GM12872 (cell line): ENCODE results near the gene ESPN.

Experiments
- TF ChIP-seq, protein P1 (sequence below): IDR thresholded peaks from 3 replicates; pipeline ENCODE4 v1.5.1; 2011; ENCODE audit warnings: low read depth, mild to moderate bottlenecking, low read length, moderate library complexity; ENCODE audit not compliant: insufficient read depth

Gene ESPN

DNA sequence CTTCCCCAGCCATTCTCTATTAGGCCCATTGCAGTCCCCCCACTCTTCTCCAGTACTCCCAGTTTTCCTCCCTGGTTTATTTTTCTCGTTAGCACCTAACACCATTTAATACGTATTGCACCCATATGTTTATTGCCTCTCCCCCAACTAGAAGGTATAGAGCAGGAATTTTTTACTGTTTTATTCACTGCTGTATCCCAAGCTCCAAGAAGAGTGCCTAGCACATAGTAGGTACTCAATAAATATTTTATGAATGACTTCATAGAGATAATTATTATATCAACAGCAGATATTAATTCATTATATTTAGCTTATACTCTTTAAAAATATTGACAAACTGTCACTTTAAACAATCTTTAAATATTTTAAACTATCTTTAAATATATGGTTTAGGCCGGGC is 25.3 kb upstream of the ESPN start:
- TF ChIP-seq, protein P1, sequence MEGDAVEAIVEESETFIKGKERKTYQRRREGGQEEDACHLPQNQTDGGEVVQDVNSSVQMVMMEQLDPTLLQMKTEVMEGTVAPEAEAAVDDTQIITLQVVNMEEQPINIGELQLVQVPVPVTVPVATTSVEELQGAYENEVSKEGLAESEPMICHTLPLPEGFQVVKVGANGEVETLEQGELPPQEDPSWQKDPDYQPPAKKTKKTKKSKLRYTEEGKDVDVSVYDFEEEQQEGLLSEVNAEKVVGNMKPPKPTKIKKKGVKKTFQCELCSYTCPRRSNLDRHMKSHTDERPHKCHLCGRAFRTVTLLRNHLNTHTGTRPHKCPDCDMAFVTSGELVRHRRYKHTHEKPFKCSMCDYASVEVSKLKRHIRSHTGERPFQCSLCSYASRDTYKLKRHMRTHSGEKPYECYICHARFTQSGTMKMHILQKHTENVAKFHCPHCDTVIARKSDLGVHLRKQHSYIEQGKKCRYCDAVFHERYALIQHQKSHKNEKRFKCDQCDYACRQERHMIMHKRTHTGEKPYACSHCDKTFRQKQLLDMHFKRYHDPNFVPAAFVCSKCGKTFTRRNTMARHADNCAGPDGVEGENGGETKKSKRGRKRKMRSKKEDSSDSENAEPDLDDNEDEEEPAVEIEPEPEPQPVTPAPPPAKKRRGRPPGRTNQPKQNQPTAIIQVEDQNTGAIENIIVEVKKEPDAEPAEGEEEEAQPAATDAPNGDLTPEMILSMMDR = no peak

DNA sequence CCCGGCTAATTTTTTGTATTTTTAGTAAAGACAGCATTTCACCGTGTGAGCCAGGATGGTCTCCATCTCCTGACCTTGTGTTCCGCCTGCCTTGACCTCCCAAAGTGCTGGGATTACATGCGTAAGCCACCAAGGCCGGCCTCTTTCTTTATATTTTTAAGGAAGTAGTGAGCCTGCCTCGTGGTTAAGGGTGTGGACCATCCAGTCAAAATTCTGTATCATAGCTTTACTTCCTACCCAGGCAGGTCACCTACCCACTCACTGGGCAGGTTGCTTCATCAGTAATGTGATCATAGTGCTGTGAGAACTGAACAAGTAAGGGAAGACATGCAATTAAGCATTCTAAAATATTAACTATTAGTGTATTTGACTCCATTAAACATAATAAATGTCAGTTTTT is 22.9 kb upstream of the ESPN start:
- TF ChIP-seq, protein P1 = no peak

DNA sequence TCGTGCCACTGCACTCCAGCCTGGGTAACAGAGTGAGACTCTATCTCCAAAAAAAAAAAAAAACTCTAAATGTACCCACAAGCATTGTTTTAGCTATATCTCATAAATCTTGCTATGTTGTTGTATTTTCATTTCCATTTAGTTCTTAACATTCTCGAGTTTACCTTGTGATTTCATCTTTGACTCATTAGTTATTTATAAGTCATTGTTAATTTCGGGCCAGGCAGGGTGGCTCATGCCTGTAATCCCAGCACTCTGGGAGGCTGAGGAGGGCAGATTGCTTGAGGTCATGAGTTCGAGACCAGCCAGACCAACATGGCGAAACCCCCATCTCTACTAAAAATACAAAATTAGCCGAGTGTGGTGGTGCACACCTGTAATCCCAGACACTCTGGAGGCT is 16.6 kb upstream of the ESPN start:
- TF ChIP-seq, protein P1 = no peak

DNA sequence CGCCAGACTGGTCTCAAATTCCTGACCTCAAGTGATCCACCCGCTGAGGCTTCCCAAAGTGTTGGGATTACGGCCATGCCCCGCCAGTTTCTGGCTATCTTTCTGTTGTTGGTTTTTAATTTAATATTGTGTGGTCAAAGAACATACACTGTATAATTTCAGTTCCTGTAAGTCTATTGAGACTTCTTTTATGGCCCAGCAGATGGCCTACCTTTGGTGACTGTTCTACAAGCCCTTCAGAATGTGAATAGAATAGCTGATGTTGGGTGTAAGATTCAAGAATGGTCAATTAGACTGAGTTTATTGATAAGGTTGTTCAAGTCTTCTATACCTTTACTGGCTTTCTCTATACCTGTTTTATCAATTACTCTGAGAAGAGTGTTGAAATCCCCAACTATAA is 15.5 kb upstream of the ESPN start:
- TF ChIP-seq, protein P1 = no peak

DNA sequence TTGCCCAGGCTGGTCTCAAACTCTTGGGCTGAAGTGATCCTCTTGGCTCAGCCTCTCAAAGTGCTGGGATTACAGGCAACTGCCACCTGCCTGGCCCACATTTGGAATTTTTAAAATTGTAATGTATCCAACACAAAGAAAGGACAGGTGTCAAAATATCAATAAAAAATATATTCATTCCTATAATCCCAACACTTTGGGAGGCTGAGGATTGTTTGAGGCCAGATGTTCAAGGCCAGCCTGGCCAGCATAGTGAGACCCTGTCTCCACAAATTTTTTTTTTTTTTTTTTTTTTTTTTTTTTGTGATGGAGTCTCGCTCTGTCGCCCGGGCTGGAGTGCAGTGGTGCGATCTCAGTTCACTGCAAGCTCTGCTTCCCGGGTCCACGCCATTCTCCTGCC is 14.8 kb upstream of the ESPN start:
- TF ChIP-seq, protein P1 = no peak

DNA sequence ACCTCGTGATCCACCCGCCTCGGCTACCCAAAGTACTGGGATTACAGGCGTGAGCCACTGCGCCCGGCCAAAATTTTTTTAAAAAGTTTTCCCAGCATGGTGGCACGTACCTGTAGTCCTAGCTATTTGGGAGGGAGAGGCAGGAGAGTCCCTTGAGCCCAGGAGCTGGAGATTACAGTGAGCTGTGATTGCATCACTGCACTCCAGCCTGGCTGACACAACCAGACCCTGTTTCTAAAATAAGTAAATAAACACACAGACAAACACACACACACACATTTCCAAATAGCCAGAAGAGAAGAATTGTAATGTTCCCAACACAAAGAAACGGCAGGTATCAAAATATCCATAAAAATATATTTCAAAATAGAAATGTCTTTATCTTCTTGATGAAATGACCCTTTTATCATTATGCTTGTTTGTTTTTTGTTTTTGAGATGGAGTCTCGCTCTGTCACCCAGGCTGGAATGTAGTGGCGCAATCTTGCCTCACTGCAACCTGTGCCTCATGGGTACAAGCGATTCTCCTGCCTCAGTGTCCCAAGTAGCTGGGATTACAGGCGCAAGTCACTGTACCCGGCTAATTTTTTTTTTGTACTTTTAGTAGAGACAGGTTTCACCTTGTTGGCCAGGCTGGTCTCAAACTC is 14.2 kb upstream of the ESPN start:
- TF ChIP-seq, protein P1 = no peak

DNA sequence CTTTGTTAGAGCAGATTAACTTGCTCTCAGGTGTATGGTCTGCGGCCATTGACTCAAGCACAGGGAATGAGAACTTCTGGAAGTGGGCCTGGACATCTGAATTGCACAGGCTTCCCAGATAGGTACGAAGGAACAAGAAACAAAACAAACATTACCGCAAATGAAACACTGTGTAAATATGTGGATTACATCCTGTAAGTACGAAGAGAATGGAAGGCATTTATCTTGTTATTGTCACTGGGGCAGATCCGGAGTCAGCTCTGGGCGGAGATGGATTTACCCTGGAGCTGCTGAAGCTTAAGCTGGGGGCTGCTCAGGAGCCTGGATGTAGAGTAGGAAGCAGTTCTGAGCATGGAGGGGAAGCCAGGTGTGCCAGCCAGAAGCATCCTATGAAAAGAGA is 11.7 kb upstream of the ESPN start:
- TF ChIP-seq, protein P1 = no peak

DNA sequence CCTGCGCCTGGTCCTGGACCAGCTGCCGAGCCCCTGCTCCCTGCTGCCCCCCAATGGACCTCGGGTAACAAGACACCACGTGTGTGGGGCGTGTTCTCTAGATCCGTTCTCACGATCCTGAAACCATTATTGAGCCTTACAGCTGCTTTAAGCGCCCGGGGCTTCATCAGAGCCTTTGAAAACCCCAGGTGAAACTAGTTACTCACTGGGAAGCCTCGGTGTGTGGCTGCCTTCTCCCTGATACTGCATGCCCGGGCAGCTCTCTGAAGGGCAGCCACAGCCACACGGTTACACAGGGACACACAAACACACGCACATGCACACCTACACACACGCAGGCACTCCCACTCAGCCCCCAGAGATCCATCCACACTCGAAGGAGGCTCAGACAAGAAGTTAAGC is 10.1 kb upstream of the ESPN start:
- TF ChIP-seq, protein P1 = peak; percentile 82
